ENCODE results near the gene CCDC97. TPM values are rescaled to one million over a fixed set of nuclear protein-coding genes. Genes with fewer than 3 reads are reported as not detected.

Gene CCDC97
- polyA plus RNA-seq, 1 of the 3 experiments (the other 2 are of a cell fraction): 9.6 TPM

DNA sequence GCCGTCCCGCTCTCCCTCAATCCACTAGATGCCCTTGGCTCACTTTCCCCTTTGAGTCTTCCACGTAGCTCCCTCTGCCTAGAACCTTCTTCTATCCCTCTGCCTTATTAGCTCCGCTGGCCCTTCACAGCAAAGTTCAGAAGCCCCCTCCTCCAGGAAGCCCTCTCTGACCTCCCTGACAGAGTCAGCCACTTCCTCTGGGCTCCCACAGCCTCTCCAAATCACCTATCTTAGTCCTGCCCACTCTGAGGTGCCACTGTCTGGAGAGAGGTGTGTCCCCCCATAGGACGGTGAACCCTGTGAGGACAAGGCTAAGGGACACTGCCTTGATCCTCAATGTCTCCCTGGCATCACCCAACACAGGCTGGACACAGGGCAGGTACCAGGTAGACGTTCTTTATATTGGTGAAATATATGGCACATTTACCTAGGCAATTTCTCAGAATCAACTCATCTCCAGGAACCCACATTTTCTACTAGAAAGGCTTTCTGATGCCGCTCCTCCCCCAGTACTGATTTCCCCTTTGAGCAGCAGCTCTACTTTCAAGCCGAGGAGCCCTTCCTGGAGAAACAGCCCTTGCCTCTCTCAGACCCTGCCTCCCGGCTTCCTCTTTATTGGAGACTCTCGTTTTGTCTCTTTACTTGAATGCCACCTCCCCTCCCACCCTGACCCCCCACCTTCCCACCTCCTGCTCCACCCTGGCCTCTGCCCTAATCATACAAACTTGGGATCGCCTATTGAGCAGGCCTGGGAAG, 47.2 kb downstream of the CCDC97 start:
- H3K4me1 ChIP-seq (ENCODE audit: control insufficient read depth in 1 of 2, insufficient read depth in 2 of 2, low read depth in 1 of 2, low read length in 1 of 2): peaks cover 0 to 23% of the 10 kb centered on the region in 2 experiments; a peak in 1 of 4 replicates
- ChIA-PET POLR2A (no interaction called here), CTCF (interaction anchor here (0.6 to 2.8 kb wide), 3 partner anchors 9 to 48 kb away, joined by 3 to 13 read pairs (median 4); partner anchors contain the start of gene CCDC97)
- no peaks in the 10 kb centered on the region for H3K9me3 ChIP-seq
- WGBS (ENCODE audit: low lambda C conversion rate): 84% methylated on average over 10 of the region's 11 CpGs
- peak; percentile 3 for DNase-seq
- H3K4me2 ChIP-seq: no peak overlapping the region
- peaks cover 6% of the 10 kb centered on the region for H3F3A ChIP-seq (replicated peaks; ENCODE audit: insufficient read depth)
- no peak overlapping the region for H3K9ac ChIP-seq
- H3K79me2 ChIP-seq (ENCODE audit: insufficient read depth): peaks cover 15% of the 10 kb centered on the region
- H3K27me3 ChIP-seq (ENCODE audit: insufficient read depth): no peaks in the 10 kb centered on the region
- no peaks in the 10 kb centered on the region for H3K9me2 ChIP-seq
- H3K4me3 ChIP-seq (ENCODE audit: low read depth in 2 of 2, low read length in 1 of 2): no peak overlapping the region
- H3K27ac ChIP-seq (ENCODE audit: low read depth in 2 of 2, low read length in 1 of 2): no peak overlapping the region
- peaks cover 11% of the 10 kb centered on the region for H4K20me1 ChIP-seq (ENCODE audit: insufficient read depth)
- TF ChIP-seq, protein P1, sequence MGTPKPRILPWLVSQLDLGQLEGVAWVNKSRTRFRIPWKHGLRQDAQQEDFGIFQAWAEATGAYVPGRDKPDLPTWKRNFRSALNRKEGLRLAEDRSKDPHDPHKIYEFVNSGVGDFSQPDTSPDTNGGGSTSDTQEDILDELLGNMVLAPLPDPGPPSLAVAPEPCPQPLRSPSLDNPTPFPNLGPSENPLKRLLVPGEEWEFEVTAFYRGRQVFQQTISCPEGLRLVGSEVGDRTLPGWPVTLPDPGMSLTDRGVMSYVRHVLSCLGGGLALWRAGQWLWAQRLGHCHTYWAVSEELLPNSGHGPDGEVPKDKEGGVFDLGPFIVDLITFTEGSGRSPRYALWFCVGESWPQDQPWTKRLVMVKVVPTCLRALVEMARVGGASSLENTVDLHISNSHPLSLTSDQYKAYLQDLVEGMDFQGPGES (IDR thresholded peaks at IDR 0.05; ENCODE audit: low read depth, low read length): no peak
- TF ChIP-seq ELF1 (IDR thresholded peaks at IDR 0.05): no peak
- no peak for TF ChIP-seq JUND (IDR thresholded peaks at IDR 0.05)
- TF ChIP-seq NFIC (IDR thresholded peaks at IDR 0.05; ENCODE audit: borderline replicate concordance): no peak
- TF ChIP-seq RAD21 (IDR thresholded peaks at IDR 0.05; ENCODE audit: low read length): no peak
- TF ChIP-seq GATA2 (CRISPR knock-in tag; IDR thresholded peaks at IDR 0.05): no peak
- TF ChIP-seq, protein P2, sequence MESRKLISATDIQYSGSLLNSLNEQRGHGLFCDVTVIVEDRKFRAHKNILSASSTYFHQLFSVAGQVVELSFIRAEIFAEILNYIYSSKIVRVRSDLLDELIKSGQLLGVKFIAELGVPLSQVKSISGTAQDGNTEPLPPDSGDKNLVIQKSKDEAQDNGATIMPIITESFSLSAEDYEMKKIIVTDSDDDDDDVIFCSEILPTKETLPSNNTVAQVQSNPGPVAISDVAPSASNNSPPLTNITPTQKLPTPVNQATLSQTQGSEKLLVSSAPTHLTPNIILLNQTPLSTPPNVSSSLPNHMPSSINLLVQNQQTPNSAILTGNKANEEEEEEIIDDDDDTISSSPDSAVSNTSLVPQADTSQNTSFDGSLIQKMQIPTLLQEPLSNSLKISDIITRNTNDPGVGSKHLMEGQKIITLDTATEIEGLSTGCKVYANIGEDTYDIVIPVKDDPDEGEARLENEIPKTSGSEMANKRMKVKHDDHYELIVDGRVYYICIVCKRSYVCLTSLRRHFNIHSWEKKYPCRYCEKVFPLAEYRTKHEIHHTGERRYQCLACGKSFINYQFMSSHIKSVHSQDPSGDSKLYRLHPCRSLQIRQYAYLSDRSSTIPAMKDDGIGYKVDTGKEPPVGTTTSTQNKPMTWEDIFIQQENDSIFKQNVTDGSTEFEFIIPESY (IDR thresholded peaks at IDR 0.05; ENCODE audit: borderline replicate concordance, low read depth): no peak
- TF ChIP-seq SIN3A (IDR thresholded peaks at IDR 0.05; ENCODE audit: borderline replicate concordance, low read depth, low read length): no peak
- TF ChIP-seq, protein P3, sequence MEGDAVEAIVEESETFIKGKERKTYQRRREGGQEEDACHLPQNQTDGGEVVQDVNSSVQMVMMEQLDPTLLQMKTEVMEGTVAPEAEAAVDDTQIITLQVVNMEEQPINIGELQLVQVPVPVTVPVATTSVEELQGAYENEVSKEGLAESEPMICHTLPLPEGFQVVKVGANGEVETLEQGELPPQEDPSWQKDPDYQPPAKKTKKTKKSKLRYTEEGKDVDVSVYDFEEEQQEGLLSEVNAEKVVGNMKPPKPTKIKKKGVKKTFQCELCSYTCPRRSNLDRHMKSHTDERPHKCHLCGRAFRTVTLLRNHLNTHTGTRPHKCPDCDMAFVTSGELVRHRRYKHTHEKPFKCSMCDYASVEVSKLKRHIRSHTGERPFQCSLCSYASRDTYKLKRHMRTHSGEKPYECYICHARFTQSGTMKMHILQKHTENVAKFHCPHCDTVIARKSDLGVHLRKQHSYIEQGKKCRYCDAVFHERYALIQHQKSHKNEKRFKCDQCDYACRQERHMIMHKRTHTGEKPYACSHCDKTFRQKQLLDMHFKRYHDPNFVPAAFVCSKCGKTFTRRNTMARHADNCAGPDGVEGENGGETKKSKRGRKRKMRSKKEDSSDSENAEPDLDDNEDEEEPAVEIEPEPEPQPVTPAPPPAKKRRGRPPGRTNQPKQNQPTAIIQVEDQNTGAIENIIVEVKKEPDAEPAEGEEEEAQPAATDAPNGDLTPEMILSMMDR (IDR thresholded peaks at IDR 0.05): no peak
- no peak for TF ChIP-seq POLR2AphosphoS5 (IDR thresholded peaks at IDR 0.05; ENCODE audit: low read depth, low read length)
- TF ChIP-seq, protein P4, sequence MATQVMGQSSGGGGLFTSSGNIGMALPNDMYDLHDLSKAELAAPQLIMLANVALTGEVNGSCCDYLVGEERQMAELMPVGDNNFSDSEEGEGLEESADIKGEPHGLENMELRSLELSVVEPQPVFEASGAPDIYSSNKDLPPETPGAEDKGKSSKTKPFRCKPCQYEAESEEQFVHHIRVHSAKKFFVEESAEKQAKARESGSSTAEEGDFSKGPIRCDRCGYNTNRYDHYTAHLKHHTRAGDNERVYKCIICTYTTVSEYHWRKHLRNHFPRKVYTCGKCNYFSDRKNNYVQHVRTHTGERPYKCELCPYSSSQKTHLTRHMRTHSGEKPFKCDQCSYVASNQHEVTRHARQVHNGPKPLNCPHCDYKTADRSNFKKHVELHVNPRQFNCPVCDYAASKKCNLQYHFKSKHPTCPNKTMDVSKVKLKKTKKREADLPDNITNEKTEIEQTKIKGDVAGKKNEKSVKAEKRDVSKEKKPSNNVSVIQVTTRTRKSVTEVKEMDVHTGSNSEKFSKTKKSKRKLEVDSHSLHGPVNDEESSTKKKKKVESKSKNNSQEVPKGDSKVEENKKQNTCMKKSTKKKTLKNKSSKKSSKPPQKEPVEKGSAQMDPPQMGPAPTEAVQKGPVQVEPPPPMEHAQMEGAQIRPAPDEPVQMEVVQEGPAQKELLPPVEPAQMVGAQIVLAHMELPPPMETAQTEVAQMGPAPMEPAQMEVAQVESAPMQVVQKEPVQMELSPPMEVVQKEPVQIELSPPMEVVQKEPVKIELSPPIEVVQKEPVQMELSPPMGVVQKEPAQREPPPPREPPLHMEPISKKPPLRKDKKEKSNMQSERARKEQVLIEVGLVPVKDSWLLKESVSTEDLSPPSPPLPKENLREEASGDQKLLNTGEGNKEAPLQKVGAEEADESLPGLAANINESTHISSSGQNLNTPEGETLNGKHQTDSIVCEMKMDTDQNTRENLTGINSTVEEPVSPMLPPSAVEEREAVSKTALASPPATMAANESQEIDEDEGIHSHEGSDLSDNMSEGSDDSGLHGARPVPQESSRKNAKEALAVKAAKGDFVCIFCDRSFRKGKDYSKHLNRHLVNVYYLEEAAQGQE (IDR thresholded peaks at IDR 0.05; ENCODE audit: low read depth, low read length): no peak
- TF ChIP-seq, protein P5, sequence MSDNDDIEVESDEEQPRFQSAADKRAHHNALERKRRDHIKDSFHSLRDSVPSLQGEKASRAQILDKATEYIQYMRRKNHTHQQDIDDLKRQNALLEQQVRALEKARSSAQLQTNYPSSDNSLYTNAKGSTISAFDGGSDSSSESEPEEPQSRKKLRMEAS (IDR thresholded peaks at IDR 0.05; ENCODE audit: low read depth): no peak
- H3K36me3 ChIP-seq (replicated peaks in 1 of 2; ENCODE audit: control insufficient read depth in 1 of 2, insufficient read depth in 2 of 2, low read length in 1 of 2): no peaks in the 10 kb centered on the region
- H2AFZ ChIP-seq (ENCODE audit: low read depth): no peak overlapping the region

All from SK-N-SH (cell line).